Astrocyte of the hippocampus (primary cell): ENCODE results near the gene MYL10.

ENCODE experiments used
- DNase-seq: peaks from one replicate; pipeline ENCODE4 v3.0.0; 2011; ENCODE audit warnings: low read depth, low spot score

MYL10 gene

GRCh38 chr7:101596898-101597297 lies 32.2 kb downstream of the MYL10 start:
- no peak for DNase-seq

- DNase-seq: no peak
These were observed 33.1 kb downstream of the MYL10 start for GRCh38 chr7:101595766-101596537.

DNA sequence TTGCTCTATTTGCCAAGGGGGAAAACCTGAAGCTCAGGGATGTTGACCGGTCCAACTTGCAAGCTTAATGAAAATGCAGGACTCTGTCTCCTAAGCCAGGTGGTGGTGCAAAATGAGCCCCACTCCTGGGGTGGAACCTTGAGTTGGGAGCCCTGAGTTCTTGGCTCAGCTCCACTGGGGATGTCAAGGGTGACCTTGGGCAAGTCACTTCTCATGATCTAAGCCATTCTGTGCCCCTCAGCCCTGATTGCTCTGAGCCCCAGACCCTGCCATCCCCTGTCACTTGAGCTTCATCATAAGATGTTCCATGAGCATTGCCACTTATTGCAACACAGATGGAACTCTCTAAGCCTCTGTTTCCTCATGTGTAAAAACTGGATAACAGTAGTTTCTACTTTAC lies 33.9 kb downstream of the MYL10 start:
- no peak for DNase-seq

- DNase-seq: no peak
These were observed 34.3 kb downstream of the MYL10 start for GRCh38 chr7:101594790-101595189.

- DNase-seq: no peak
These were observed 35.5 kb downstream of the MYL10 start for GRCh38 chr7:101593556-101593955.

GRCh38 chr7:101591504-101591903 lies 37.6 kb downstream of the MYL10 start:
- no peak for DNase-seq

GRCh38 chr7:101590663-101591435 lies 38.2 kb downstream of the MYL10 start:
- no peak for DNase-seq

DNA sequence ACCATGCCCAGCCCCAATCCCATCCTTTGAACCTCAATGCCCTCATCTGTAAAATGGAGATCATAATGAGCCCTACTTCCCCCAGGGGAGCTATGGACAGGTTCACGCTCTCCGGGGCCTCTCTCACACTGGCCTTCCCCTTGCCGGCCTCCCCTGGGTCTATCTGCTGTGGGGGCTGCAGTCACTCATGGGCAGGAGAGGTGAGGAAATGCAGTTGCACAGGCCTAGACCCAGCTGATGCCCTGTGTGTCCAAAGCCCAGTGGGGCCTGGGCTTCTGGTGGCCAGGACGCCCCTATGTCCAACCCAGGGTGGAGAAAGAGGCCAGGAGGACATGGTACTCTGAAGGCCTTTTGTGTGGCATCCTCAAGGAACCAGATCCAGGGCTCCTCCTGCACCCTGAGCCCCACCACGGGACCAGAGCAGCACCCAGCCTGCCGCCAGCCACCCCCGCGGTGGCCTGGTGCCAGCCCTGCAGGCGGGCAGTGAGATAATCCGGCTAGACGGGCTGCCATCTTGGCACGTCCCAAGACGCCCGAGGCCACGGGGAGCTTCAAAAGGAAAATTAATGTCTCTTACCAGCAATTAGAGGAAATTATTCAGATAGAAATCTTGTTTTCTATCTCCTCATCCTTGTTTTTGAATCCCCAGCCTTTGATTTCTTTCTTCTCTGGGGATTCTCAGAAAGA lies 39.0 kb downstream of the MYL10 start:
- DNase-seq: no peak

DNA sequence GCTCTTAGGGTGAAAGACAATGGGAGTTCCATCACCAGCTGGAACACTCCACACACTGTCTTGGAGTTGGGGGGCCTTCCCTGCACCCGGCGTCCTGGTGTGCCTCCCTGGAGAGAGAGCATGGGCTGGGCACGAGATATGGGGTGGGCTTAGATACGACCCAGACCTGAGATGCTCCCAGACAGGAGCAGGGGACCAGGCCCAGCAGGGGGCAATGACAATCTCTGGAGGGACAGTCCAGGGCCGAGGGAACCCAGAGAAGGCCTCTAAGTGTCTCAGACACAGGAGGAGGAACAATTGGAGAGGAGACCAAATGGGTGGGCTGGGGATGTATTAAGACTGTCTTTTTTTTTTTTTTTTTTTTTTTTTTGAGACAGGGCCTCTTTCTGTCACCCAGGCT lies 40.0 kb downstream of the MYL10 start:
- DNase-seq: no peak

DNA sequence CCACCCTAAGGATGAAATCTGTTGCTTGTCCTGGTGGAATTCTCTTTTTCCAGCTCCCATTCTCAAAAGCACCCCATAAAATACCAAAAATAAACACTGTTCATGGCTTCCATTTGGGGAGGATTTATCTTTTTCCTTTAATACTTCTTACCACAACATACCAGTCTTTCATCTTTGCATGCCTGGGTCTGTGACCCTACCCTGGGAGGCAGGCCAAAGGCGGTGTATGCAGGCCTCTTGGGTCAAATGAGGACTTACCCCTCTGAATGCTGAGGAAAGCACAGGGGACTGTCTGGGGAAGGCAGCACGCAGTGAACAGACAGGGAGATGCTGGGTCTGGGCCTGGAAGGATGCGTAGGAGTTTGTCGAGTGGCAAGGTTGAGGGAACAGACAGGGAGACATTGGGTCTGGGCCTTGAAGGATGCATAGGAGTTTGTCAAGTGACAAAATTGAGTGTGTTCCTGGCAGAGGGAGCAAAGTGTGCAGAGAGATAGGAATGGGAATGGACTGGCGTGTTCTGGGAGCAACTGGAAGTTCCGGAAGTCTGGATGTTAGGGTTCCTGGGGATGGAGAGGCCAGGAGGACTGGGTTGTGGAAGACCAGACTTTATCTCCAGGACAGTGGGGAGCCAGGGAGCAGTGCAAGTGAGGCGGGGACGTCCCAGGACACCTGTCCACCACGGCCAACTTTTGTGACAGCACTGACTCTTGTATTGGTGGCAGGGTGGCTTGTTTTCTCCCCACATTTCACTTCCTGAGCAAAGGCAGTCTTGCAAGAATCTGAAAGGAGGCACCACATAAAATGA lies 40.8 kb downstream of the MYL10 start:
- peak; percentile 41 for DNase-seq

DNA sequence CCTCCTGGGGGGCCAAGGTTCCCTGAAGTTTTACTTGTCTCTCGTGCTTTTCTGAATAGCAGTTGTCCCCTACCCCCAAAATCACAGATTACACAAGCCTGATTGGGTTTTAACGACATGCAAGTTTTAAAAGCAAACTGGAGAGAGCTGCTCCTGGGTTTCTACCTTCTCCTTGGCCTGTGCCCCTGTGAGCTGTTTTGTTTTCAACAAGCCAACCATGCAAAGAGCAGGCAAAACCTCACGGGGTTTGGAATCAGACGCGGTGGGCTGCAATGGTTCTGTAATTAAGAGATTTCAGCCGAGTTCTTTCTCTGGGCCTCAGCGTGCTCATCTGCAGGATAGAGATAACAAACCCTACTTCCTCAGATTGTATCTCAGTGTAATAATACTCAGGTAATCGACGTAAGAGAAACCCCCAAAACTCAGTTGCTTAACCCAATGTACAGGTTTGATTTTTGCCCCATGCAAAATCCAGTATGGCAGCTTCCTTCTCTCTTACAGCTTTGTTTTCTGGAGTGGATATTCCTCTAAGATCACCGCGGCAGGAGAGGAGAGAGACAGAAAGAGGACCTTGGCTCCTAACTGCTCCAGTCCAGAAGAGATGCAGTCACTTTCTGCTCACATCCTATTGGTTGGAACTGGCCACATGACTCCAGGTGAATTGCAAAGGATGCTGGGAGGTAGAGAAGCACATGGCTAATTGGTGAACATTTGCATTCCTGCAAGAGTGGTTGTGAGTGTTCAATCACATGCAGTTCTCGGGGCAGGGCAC lies 42.0 kb downstream of the MYL10 start:
- DNase-seq: no peak

DNA sequence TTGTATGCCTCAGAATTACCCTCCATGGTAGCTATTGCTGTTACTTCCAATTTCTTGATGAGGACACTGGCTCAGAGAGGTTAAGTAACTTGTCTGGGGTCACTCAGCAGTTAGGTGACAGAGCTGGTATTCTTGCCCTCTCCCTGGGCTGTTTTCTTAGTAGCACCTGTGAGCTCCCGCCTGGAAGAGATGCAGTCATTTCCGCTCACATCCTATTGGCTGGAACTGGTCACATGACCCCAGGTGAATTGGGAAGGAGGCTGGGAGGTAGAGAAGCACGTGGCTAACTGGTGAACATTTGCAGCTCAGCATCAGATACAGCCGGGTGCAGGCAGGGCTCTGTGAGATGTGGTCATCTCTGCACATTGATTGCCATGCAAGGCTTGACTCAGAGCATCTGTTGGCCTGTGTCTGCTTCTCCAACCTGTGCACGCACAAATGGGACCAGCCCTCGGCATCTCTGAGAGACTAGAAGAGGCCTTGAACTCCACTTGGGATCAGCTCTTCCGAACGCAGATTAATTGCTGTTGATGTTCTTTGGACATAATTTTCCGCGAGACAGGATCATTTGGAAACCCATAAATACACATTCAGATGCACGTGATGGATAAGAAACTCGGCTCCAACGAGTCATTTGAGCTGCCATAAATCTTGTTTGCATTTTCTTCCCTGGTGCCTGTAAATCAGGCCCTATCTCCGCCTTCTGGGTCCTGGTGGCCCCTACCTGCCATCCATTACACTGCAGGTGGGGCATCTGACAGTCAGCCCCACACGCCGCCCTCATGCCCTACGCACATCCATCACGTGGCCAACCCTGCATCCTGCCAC lies 42.8 kb downstream of the MYL10 start:
- DNase-seq: no peak

GRCh38 chr7:101582971-101583370 lies 46.1 kb downstream of the MYL10 start:
- DNase-seq: no peak

GRCh38 chr7:101581891-101582290 lies 47.2 kb downstream of the MYL10 start:
- DNase-seq: no peak

DNA sequence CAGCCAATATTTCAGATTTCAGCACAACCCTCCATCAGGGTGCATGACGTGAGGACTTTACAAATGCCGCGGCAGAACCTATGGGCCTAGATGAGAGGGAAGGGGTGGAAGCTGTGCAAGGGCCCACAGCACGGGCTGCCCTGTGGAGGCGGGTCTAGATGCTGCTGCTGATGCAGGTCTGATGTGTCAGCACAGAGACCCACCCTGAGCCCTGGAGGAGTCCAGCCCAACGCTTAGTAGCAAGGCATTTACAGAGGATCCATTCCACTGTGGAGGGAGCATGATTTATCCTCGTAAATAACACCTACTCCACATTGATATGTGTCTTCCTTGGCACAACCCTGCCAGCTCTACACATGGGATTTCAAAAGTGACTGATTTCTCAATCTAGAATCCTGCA lies 48.5 kb downstream of the MYL10 start:
- DNase-seq: no peak

DNA sequence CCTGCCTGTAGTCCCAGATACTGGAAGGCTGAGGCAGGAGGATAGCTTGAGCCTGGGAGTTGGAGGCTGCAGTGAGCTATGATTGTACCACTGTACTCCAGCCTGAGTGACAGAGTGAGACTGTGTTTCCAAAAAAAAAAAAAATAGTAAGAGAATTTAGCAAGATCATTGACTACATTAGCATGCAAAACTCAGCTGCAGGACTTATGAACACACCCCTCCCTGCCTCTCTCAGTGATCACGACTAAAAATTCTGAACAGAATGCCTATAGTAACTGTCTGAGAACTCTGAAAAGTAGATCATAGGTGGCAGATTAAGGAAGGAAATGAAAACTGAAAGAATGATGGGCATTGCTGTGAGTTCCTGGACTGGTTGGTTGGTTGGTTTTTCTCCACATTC lies 50.5 kb downstream of the MYL10 start:
- DNase-seq: no peak

DNA sequence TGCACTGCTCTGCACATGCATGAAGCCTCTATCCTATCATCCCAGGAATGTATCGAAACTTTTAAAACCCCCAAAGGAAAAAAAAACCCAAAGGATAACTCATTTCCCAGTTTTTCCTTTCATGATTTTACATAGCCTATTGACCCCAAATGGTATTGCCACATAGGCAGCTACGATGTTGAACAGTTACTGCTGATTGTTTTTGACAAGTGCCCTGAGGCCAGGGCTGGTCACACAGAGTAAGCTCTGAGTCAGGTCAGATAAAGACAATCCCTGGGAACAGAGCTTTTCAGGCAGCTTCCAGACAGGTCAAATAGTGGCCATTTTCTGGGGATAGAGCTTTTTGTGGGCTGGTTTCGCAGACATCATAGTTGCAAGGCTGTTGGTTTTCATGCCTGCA lies 52.1 kb downstream of the MYL10 start:
- DNase-seq: no peak

GRCh38 chr7:101575721-101576120 lies 53.4 kb downstream of the MYL10 start:
- no peak for DNase-seq

DNA sequence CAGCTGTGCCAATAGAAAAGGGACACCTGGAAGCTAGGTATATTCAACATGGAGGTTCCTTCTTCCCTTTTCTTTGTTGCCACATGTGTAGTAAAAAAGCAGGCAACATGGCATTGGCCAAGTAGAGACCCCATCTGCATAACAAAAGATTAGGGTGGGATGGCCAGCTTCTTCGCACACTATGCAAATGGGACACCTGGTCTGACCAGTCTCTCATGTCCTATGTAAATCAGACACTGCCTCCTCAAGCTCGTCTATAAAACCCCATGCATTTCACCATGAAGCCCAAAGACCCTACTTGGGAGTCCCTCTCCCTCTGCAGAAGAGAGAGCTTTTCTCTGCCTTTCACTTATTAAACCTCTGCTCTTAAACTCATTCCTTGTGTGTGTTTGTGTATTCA lies 53.9 kb downstream of the MYL10 start:
- DNase-seq: no peak

GRCh38 chr7:101572156-101572555 lies 56.9 kb downstream of the MYL10 start:
- DNase-seq: no peak
